ENCODE results near the gene TREH.

The TREH gene

GRCh38 chr11:118652681-118653181, 26.7 kb downstream of the TREH start:
- no peaks in the 10 kb centered on the region for H3K27me3 Mint-ChIP-seq (ENCODE audit: low read depth, poor library complexity)
- H3K36me3 Mint-ChIP-seq (ENCODE audit: low read depth): peaks cover 54% of the 10 kb centered on the region
- H3K4me3 Mint-ChIP-seq: no peak overlapping the region
- peaks cover 11% of the 10 kb centered on the region for H3K4me1 Mint-ChIP-seq
- H3K27ac Mint-ChIP-seq: no peak overlapping the region
- no peaks in the 10 kb centered on the region for H3K9me3 Mint-ChIP-seq
- no peak for TF ChIP-seq CTCF (IDR thresholded peaks at IDR 0.05)
- no peak for DNase-seq

GRCh38 chr11:118651820-118652219, 27.6 kb downstream of the TREH start:
- Mint-ChIP-seq H3K27me3 (ENCODE audit: low read depth, poor library complexity) (no peaks in the 10 kb centered on the region), H3K4me3 (no peak overlapping the region), H3K9me3 (no peaks in the 10 kb centered on the region), H3K27ac (peak overlapping the region; percentile 35), H3K4me1 (peaks cover 2% of the 10 kb centered on the region), H3K36me3 (ENCODE audit: low read depth) (peaks cover 58% of the 10 kb centered on the region)
- DNase-seq: no peak
- no peak for TF ChIP-seq CTCF (IDR thresholded peaks at IDR 0.05)

DNA sequence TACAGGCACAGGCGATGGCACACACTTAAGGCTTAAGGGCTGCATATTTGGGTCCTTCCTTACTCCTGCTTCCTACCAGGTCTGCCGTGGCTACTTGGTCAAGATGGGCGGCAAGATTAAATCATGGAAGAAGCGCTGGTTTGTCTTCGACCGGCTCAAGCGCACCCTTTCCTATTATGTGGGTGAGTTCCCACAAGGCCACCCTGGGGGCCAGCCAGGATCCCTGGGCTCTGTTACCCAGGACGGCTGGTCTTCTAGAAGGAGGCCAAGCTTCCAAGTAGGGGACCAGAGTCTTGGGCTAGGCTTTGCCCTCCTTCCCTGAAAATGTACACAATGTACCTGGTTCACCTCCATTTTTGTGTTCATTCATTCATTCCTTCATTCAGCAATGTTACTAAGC, 29.1 kb downstream of the TREH start:
- Mint-ChIP-seq H3K36me3 (ENCODE audit: low read depth) (peaks cover 67% of the 10 kb centered on the region), H3K27ac (no peak overlapping the region), H3K9me3 (no peaks in the 10 kb centered on the region), H3K4me1 (no peaks in the 10 kb centered on the region), H3K27me3 (ENCODE audit: low read depth, poor library complexity) (no peaks in the 10 kb centered on the region), H3K4me3 (no peak overlapping the region)
- DNase-seq: no peak
- no peak for TF ChIP-seq CTCF (IDR thresholded peaks at IDR 0.05)

DNA sequence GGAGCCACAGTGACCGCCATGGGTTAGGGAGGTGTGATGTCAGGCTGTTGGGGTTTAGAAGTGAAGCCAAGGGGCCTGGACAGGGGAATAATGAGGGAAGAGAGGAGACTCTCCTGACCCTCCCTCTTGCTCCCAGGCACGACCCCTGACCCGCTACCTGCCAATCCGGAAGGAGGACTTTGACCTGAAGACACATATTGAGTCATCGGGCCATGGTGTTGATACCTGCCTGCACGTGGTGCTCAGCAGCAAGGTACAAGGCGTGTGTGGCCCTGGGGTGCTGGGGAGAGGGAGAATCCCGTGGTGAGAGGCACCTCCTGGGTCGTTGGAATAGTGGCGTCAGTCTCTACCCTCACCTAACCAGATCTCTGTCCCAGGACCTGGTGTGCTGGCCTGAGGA, 29.5 kb downstream of the TREH start:
- DNase-seq: no peak
- TF ChIP-seq CTCF (IDR thresholded peaks at IDR 0.05): no peak
- H3K27ac Mint-ChIP-seq: no peak overlapping the region
- no peaks in the 10 kb centered on the region for H3K27me3 Mint-ChIP-seq (ENCODE audit: low read depth, poor library complexity)
- no peaks in the 10 kb centered on the region for H3K9me3 Mint-ChIP-seq
- H3K4me3 Mint-ChIP-seq: no peak overlapping the region
- no peaks in the 10 kb centered on the region for H3K4me1 Mint-ChIP-seq
- peaks cover 67% of the 10 kb centered on the region for H3K36me3 Mint-ChIP-seq (ENCODE audit: low read depth)

DNA sequence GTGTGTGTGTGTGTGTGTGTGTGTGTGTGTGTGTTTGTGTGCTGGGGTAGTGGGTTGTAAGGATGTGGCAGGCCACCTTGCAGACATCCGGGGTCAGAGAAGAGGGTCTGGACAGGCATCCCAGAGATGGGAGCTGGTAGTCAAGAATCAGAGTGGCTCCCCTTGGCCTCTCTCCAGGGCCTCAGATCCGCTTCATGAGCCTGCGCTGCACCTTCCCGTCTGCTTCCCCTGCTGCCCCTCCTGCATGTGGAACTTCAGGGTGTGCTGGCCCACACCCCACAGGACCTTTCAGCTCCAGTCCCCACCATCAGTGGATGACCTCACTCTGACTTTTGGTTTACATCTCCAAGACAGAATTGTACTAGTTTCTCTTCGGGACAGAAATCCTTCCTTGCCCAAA, 31.2 kb downstream of the TREH start:
- DNase-seq: no peak
- TF ChIP-seq CTCF (IDR thresholded peaks at IDR 0.05): no peak
- no peaks in the 10 kb centered on the region for H3K4me1 Mint-ChIP-seq
- H3K27me3 Mint-ChIP-seq (ENCODE audit: low read depth, poor library complexity): no peaks in the 10 kb centered on the region
- no peak overlapping the region for H3K4me3 Mint-ChIP-seq
- peaks cover 65% of the 10 kb centered on the region for H3K36me3 Mint-ChIP-seq (ENCODE audit: low read depth)
- H3K9me3 Mint-ChIP-seq: no peaks in the 10 kb centered on the region
- no peak overlapping the region for H3K27ac Mint-ChIP-seq

DNA sequence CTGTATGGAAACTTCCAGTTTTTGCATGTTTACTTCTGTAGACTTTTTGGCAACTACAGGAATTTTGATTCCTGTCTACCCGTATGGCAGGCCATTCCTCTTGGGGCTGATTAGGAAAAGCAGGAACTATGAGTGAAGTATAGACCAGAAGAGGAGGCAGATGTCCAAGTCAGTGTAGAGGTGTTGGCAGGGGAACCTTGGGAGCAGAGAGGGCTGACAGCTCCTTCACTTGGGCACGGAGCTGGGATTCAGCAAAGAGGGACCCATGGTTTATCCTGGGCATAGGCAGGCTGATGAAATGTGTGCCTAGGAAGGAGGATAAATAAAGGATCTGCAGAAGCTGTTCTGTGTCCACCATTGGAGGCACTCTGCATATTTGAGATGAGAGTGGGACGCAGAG, 33.1 kb downstream of the TREH start:
- H3K4me1 Mint-ChIP-seq: no peaks in the 10 kb centered on the region
- H3K4me3 Mint-ChIP-seq: no peak overlapping the region
- no peaks in the 10 kb centered on the region for H3K27me3 Mint-ChIP-seq (ENCODE audit: low read depth, poor library complexity)
- no peak overlapping the region for H3K27ac Mint-ChIP-seq
- no peak for DNase-seq
- no peak for TF ChIP-seq CTCF (IDR thresholded peaks at IDR 0.05)
- peaks cover 62% of the 10 kb centered on the region for H3K36me3 Mint-ChIP-seq (ENCODE audit: low read depth)
- no peaks in the 10 kb centered on the region for H3K9me3 Mint-ChIP-seq

Measured in nephron progenitor cell (in vitro differentiated cells).